ENCODE results near the gene HSPG2. TPM values are rescaled to one million over a fixed set of nuclear protein-coding genes. Genes with fewer than 3 reads are reported as not detected.
A peak's percentile ranks its signal among the peaks of the same experiment; 100 is the strongest.
"Not testable (repeated sequence)": the region's sequence is repeated elsewhere in the genome, so short reads cannot be mapped to it uniquely, and the experiment has no call there.

The HSPG2 gene
- total and polyA plus RNA-seq, 2 of the 13 experiments (the other 11 are each of a cell fraction or from before 2014, with no cell fraction given): 9.1 to 13.1 TPM

- H4K20me1 ChIP-seq (ENCODE audit: insufficient read depth, low read length); H2AFZ ChIP-seq (ENCODE audit: low read length); CTCF ChIA-PET (ENCODE audit: low intra/inter-chr PET ratio, low total read pairs); H3K36me3 ChIP-seq (replicated peaks in 1 of 2; ENCODE audit: control insufficient read depth in 1 of 2, insufficient read depth in 2 of 2, low read length in 2 of 2); BruUV-seq (replicated peaks); H3K79me2 ChIP-seq (ENCODE audit: insufficient read depth, low read length); H3K9me3 ChIP-seq (ENCODE audit: low read length); in situ Hi-C loops (cut with HindIII; ENCODE audit: extremely low pct_ligation_motif_present, low pct_unique_long_range_greater_than_20kb); H3K27me3 ChIP-seq (ENCODE audit: control insufficient read depth in 1 of 2, insufficient read depth in 2 of 2, low read length in 2 of 2); TF ChIP-seq HNF1A (CRISPR knock-in tag; IDR thresholded peaks at IDR 0.05; ENCODE audit: borderline replicate concordance); FOXP1 (IDR thresholded peaks at IDR 0.05); EP300 (CRISPR knock-in tag; IDR thresholded peaks at IDR 0.05; ENCODE audit: borderline replicate concordance); SOX6 (IDR thresholded peaks at IDR 0.05): not testable (repeated sequence)
- H3K27ac ChIP-seq (ENCODE audit: extremely low read length, insufficient read depth, low read length): peak overlapping the region; percentile 82
- 0% methylated on average over 2 of the region's 2 CpGs for WGBS (ENCODE audit: low lambda C conversion rate)
- POLR2A ChIA-PET: interaction anchor here (0.7 to 1.5 kb wide), 5 partner anchors 25 to 227 kb away, joined by 3 to 5 read pairs (median 4); no protein-coding TSS in a partner anchor
- H3K4me3 ChIP-seq (replicated peaks in 1 of 3; ENCODE audit: insufficient read depth in 1 of 3, low read depth in 2 of 3, low read length in 3 of 3): 0 out of 6 replicates have a peak overlapping the region, but pooled peaks of 1 of the 3 experiments have one; percentile 1
- peaks cover 84% of the 10 kb centered on the region for H3K4me1 ChIP-seq (ENCODE audit: insufficient read depth, low read length)
- DNase-seq (ENCODE audit: low spot score): peak; percentile 71
- intact Hi-C loops (cut with micrococcal nuclease; ENCODE audit: unreplicated experiment): loop anchor here (1.0 kb wide), 1 partner anchor 24 kb away; no protein-coding TSS in a partner anchor
- ATAC-seq: peak; percentile 81
- peak overlapping the region; percentile 69 for H3K4me2 ChIP-seq (ENCODE audit: low read depth, low read length)
- H3K9ac ChIP-seq (ENCODE audit: insufficient read depth, low read depth, low read length): peak overlapping the region; percentile 49; the same call in 1 of the 2 replicates
- FAIRE-seq: peak; percentile 85
- TF ChIP-seq IKZF5 (CRISPR knock-in tag; IDR thresholded peaks at IDR 0.05): peak; percentile 22; the same call in 1 of the 2 replicates
- peak; percentile 79 for TF ChIP-seq PAXIP1 (CRISPR knock-in tag; conservative IDR thresholded peaks at IDR 0.05)
- 0 out of 2 replicates have a peak, but pooled peaks have one; percentile 30 for TF ChIP-seq HNF1A (IDR thresholded peaks at IDR 0.05; ENCODE audit: low read depth)
- peak; percentile 75 for TF ChIP-seq FOXP1 (CRISPR knock-in tag; IDR thresholded peaks at IDR 0.05)
- TF ChIP-seq MIXL1 (CRISPR knock-in tag; IDR thresholded peaks at IDR 0.05): peak; percentile 50; the same call in 1 of the 2 replicates
- TF ChIP-seq RXRB (CRISPR knock-in tag; IDR thresholded peaks at IDR 0.05; ENCODE audit: borderline replicate concordance): peak; percentile 59
- peak in 1 of 2 experiments; percentile 39; a peak in 1 of 4 replicates for TF ChIP-seq EP300 (IDR thresholded peaks at IDR 0.05; ENCODE audit: low read depth in 2 of 2, low read length in 2 of 2)
- peak; percentile 10; the same call in 1 of the 2 replicates for TF ChIP-seq MIER2 (CRISPR knock-in tag; IDR thresholded peaks at IDR 0.05)
- TF ChIP-seq HNF4A (CRISPR knock-in tag; IDR thresholded peaks at IDR 0.05): peak; percentile 29; the same call in 1 of the 2 replicates
- peak; percentile 84; the same call in 1 of the 2 replicates for TF ChIP-seq SOX5 (CRISPR knock-in tag; IDR thresholded peaks at IDR 0.05; ENCODE audit: borderline replicate concordance)
- TF ChIP-seq SOX6 (CRISPR knock-in tag; IDR thresholded peaks at IDR 0.05): peak; percentile 79; the same call in 1 of the 2 replicates
Observed at GRCh38 chr1:21972973-21973441, 35.9 kb upstream of the HSPG2 start.
